ENCODE measurements around the gene PLA2G15.

DNA sequence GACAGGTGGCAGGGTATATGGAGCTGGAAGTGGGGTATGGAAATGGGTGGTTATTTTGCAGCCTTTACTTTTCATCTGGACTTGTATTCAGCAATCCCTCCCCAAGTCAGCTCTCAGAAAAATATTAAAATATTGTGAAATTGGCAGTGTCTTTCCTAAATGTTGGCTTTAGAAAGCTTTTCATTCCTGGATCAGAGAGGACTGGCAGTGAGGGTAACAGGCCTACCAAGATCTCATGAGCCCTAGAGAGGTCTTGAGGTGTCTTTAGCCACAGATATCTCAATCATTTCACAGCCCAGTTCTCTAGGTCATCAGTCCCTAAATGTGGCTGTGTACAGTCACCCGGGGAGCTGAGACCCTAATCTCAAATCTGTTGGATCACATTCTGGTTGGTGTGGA is 43.1 kb downstream of the PLA2G15 start:
- TF ChIP-seq, protein P1, sequence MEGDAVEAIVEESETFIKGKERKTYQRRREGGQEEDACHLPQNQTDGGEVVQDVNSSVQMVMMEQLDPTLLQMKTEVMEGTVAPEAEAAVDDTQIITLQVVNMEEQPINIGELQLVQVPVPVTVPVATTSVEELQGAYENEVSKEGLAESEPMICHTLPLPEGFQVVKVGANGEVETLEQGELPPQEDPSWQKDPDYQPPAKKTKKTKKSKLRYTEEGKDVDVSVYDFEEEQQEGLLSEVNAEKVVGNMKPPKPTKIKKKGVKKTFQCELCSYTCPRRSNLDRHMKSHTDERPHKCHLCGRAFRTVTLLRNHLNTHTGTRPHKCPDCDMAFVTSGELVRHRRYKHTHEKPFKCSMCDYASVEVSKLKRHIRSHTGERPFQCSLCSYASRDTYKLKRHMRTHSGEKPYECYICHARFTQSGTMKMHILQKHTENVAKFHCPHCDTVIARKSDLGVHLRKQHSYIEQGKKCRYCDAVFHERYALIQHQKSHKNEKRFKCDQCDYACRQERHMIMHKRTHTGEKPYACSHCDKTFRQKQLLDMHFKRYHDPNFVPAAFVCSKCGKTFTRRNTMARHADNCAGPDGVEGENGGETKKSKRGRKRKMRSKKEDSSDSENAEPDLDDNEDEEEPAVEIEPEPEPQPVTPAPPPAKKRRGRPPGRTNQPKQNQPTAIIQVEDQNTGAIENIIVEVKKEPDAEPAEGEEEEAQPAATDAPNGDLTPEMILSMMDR (IDR thresholded peaks at IDR 0.05) = no peak
- TF ChIP-seq EZH2 (IDR thresholded peaks at IDR 0.05; ENCODE audit: borderline replicate concordance, insufficient read depth, low read depth, low read length, poor library complexity, severe bottlenecking) = no peak

Measured in B cell (primary cell).